Panc1 (cell line): ENCODE data around the gene COPB2.

ENCODE experiments used
- POLR2AphosphoS5 ChIP-seq: IDR thresholded peaks from 2 replicates; pipeline ENCODE4 v1.6.1; 2012; ENCODE audit warnings: mild to moderate bottlenecking, low read depth, low read length, moderate library complexity
- SIN3A ChIP-seq: IDR thresholded peaks from 2 replicates; pipeline ENCODE4 v1.6.1; 2012; ENCODE audit warnings: low read depth, mild to moderate bottlenecking, low read length, moderate library complexity, borderline replicate concordance; ENCODE audit not compliant: insufficient read depth
- TF ChIP-seq, protein P1 (sequence below): fragments of 450-650 bp; IDR thresholded peaks from 2 replicates; pipeline ENCODE4 v1.5.1; 2017; ENCODE audit warnings: mild to moderate bottlenecking

- TF ChIP-seq, protein P1, sequence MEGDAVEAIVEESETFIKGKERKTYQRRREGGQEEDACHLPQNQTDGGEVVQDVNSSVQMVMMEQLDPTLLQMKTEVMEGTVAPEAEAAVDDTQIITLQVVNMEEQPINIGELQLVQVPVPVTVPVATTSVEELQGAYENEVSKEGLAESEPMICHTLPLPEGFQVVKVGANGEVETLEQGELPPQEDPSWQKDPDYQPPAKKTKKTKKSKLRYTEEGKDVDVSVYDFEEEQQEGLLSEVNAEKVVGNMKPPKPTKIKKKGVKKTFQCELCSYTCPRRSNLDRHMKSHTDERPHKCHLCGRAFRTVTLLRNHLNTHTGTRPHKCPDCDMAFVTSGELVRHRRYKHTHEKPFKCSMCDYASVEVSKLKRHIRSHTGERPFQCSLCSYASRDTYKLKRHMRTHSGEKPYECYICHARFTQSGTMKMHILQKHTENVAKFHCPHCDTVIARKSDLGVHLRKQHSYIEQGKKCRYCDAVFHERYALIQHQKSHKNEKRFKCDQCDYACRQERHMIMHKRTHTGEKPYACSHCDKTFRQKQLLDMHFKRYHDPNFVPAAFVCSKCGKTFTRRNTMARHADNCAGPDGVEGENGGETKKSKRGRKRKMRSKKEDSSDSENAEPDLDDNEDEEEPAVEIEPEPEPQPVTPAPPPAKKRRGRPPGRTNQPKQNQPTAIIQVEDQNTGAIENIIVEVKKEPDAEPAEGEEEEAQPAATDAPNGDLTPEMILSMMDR = no peak
- TF ChIP-seq SIN3A (no peak), POLR2AphosphoS5 (no peak)
These were observed 71.0 kb downstream of the COPB2 start for GRCh38 chr3:139318431-139318816.
